NCI-H128 (cell line): ENCODE results near the gene NTM.
"Not testable (repeated sequence)": the region's sequence is repeated elsewhere in the genome, so short reads cannot be mapped to it uniquely, and the experiment has no call there.

ENCODE experiments used
- DNase-seq: peaks from one replicate; lab custom pipeline; 2025; ENCODE audit not compliant: unreplicated experiment; lab: John Stamatoyannopoulos, UW

NTM gene

DNA sequence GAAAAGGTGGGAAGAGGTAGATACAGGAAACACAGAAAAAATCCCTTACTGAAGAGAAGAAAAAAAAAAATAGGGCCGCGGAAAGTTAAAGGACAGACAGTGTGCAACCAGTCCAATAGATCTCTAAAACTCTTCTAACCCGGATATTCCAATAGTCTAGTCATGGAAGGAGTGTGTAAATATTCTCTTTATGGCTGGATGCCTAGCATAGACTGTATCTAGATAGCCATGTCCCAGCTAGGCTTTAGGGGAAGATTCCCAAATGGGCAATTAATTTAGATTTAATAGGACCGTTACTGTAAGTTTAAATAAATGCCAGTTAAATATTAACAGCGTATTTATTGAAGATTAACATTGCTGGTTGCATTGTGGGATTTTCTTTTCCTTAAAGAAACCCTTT, 532.7 kb downstream of the NTM start:
- no peak for DNase-seq

DNA sequence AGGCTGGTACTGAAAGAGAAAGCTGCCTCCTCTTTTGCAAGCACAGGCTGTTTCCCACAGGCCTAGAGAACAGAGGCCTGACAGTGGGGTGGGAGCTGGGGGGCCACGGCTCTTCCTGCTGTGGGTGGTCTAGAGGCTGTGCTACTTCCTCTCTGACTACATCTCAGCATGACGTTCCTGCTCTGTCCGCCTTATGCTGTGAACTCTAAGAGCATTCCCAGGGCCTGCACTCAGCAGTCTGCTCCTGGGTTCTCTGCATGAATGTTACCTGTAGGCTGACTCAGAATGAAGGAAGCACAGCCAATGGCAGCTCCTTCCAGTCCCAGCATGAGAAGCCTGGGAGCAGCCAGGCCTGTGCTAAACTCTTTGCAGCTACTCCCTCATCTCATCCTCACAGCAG, 534.3 kb downstream of the NTM start:
- no peak for DNase-seq

DNA sequence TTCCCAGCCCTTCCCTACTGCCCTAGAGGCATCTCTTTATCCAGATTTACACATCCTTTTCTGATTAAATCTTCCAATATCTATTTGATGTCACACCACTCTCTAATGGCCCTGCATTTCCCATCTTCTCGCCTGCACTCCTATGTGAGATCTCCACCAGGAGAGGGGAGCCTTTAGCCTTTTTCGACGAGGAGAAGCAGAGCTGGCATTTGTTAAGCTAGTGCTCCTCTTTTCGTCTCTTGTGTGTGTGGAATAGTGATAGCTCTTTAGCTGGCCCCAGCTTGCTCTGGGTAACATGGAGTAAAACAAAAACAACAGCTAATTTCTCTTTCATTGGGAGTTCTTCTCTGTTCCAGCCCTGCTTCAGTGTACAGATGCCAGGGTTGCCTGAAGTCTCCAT, 536.5 kb downstream of the NTM start:
- DNase-seq, result no peak

DNA sequence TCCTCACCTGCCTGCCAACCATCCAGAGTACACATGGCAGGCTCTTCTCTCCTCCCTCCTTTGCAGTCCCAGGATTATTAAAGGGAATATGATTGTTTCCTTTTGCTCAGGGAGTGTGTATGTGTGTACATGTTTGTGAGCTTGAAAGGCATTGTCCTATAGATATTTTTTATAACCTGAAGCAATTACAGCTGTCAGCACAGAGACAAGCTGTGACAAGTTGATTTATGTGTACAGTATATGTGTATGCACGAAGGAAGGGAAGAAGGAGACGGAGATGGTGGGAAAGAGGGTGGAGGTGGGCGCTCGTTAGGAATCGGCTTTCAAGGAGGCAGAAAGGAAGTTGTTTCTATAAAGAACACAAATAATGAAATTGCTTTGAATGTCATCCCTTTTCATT, 537.0 kb downstream of the NTM start:
- no peak for DNase-seq

DNA sequence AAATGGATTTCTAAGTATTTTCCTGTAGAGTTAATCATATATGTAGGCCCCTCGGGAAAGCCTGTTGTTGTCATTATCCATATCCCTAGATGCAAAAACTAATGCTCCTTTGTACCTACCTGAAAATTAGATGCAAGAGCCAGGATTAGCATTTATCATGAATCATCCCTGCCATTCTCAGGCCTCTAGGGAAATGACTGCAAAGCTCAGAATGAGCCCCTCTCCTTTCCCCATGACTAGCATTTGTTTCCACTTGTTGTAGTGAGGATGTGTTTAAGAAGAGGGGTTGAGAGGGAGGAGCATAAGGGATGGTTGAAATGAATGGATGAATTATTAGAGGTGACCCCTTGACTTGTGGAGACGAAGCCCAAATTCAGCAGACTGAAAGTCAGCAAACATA, 537.9 kb downstream of the NTM start:
- DNase-seq, result no peak

DNA sequence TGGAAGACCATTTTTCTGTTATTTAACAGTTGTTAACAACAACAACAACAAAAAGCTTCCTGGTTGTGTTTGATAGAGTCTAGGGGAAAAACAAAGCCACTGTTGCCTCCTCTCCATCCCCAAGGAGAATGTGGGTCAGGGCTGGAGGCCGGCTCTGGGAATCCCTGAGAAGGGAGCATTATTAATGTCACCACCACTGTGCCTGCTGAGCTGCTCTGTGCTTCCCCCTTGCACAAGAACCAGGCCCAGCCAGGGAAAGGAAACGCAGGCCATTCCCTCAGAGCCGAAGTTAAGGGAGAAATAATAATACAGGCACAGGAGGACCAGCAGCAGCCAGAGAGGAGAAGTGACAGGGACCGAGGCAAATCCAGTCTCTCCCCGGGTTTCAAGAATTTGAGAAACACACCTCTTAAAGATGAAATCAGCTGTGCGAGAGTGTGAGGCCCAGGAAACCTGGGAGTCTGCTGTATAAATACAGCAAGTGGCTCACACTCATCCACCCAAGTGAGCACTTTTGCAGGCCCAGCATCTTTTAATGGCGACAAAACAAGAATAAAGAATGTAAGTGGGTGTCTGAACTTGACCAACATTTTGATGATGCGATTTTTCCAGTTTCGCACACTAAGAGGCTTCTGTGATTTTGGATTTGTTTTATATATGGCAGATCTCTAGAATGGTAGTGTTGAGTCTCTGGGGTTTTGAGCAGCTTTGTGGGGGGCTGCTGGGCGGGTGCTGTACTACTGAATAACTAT, 539.2 kb downstream of the NTM start:
- DNase-seq, result no peak

DNA sequence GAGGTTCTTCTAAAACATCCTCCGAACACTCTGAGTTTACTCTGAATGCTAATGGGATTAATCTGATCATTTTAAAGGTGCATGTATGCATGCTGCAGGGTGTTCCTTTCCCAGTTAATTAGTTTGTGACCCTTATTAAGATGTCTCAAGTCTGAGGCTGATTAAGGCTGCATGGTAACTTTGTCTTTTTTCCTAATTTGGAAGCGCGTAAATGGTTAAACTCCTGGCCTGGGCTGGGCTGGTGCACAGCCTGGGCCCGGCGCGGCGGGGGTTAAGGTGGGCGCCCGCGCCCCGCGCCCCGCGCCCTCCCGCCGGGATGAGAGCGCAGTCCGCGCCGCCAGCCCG, 539.7 kb downstream of the NTM start:
- DNase-seq, result no peak

DNA sequence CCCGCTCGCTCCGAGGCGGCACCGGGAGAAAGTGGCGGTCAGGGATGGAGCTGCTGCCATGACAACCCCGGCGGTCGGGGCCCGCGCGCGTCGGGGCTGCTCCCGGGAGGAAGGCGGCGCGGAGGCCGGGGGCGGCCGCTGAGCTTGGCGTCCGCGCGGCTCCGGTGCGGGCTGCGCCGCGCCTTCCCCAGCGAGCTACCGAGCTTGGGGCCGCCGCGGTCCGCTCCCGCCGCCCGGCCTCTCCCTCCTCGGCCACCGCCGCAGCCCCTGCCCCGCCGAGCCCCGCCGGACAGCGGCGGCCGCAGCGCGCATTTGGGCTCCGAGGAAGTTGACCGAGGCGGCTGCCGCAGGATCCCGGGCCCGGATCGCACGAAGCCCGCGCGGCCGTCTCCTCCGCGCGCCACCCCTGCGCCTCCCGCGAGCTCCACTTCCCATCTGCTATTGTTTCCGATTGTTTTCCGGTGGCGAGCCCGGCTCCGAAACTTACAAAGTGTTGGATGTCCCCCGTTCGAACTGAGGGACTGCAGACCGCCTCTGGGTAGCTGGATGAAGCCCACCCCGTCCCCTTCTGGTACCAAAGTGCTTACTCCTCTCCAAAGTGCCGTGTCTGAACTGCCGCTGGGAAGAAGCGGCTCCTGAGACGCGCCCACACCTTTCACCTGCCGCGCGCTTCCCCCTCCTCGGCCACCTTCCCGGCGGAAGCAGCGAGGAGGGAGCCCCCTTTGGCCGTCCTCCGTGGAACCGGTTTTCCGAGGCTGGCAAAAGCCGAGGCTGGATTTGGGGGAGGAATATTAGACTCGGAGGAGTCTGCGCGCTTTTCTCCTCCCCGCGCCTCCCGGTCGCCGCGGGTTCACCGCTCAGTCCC, 540.3 kb downstream of the NTM start:
- DNase-seq, result no peak

DNA sequence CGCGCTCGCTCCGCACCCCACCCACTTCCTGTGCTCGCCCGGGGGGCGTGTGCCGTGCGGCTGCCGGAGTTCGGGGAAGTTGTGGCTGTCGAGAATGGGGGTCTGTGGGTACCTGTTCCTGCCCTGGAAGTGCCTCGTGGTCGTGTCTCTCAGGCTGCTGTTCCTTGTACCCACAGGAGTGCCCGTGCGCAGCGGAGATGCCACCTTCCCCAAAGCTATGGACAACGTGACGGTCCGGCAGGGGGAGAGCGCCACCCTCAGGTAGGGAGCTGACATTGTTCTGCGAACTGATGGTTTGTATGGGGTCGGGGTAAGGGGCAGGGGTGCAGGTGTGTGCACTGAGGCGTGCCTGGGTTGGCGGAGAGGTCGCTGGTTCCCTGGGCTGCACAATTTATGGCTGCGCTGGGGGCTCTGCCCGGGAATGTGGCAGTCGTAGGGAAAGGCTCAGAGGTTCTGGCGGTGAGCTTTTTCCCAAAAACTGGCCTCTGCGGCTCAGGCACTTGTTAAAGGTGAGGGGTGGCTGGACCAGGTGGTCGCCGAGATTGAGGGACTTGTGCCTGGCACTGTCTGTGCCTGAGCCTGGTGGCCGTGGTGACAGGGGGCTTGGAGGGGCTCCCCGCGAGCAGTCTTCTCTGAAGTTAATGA, 541.1 kb downstream of the NTM start:
- DNase-seq, result not testable (repeated sequence)

DNA sequence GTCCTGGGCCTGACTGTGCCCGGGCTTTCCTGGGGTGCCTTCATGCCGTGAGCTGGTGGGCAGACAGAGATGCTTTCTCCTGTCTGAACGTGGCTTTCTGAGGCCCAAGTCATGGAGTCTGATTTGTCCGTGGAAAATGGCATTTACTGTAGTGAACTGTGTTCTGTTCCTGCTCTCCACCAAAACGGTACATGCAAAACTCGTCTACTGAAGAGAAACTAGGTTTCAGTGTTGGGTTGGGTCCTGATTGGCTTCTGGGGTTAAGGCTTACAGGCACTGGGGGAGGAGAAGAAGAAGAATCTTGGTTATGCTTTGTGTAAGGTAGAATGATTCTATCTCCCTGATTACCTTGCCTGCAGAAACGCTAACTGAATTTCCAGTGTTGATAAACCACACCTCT, 541.7 kb downstream of the NTM start:
- no peak for DNase-seq

DNA sequence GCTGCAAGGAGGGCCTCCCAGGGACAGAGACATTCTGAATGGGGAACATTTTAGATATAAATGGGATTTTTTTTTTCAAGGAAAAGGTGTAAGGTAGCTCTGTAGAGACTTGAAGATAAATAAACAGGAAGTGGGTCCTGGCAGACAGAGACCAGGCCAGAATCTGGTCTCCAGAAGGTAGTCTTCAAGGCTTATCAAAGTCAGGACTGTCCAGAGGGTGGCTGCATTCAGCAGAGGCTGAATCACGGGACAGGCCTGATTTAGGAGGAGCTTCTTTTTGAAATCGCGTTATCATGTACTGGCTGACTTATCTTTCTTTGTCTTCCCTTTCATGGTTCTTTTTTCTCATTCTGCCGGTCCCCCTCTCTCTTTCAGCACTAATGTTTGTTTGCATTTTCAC, 542.9 kb downstream of the NTM start:
- no peak for DNase-seq

DNA sequence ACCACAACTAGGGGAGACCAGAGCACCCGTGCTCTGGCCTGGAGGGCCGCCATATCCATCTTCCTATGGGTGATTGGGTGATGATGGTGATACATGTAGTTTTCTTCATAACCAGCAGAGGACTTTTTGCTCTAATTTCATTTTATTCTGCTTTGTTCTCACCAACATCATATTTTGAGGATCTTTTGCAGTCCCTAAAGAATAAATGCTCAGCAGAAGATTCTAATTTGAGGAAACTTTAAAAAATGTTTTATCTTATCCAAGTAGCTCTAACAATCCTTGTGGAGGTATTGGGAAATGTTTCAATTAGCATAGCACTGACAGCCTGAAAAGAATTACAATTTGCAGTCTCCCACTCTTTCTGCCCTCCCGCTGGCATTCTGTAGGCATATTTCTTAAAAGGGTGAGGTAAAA, 544.0 kb downstream of the NTM start:
- DNase-seq, result no peak

DNA sequence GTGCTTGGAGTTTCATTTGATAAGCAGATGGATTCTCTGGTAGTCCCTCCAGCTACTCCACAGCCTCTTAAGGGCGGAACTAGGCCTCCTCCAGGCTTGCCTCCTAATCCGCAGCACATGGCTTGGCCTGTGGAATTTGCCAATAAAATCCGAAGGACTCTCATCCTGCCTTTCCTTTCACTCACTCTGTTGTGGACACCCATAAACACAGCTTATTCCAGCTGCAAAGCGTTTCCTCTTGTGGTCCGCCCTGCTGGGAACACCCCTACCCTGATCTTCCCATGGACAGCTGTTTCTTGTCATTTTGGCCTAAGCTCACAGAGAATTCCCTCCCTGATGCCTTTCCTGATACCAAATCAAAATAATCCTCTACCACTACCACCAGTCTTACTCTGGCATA, 546.2 kb downstream of the NTM start:
- no peak for DNase-seq

DNA sequence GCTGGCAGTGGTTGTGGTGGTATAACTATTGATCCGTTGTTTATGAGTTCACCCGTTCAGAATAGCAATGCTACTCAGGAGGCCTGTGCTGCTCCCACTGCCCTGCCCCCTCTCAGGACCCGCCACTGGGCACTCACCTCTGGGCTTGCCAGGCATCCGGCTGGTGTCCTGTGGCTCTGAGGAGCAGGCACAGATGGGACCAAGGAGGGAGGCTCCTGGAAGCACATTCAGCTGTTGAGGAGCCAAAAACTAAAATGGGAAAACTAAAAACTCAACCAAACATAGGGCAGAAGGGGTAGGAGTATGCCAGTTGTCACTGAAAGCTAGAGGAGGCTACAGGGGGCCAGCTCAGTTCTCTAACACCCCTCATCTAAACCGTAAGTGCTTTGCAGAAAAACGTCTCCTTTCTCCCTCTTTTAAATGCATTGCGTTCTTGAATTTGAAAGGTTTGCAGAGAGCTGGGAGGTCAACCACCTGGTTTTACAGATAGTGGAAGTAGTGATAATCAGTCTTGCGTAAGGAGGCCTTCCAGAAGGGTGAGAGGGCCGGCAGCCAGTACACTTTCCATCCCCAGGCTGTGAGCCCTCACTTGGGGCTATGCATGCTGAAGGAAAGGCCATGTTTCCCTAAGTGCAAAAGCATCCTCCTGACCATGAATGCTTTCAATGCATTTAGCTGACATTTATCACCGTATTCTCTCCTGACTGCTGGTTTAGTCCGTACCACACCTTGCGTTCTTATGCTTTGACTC, 547.4 kb downstream of the NTM start:
- DNase-seq, result no peak

DNA sequence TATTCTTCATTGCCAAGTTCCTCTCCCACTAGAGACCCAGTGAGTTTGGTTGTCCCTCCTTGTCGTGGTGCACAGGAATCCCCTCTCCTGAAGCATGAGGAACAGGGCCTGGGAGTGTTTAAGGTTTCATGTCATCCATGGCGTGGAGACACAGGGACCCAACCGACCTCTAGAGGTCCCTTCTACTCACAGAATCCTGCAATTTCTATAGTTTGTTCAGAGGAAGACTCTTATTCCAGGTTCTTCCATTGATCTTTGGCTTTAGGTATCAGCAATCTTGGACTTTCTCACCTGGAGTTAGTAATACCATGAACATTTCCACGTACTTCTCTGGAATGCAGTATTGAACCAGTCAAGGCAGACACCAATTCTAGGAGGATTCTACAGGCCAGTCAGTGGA, 548.2 kb downstream of the NTM start:
- DNase-seq, result no peak

DNA sequence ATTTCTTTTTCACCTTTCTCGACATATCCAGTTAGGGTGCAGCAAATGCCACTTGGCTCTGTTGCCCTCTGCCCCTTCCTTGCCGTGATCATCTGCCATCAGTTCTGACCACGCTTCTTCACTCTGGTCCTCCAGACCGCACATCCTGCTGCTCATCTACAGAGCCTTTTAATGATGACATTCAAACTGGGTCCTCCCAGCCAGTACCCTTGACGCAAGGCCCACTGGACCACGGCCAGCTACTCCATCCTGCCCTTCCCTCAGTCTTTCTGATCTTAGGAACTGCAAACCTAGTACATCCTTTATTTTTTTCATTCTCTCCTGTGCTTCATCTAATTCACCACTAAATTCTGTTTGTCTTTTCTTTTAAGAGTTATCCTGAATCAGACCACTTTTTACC, 551.8 kb downstream of the NTM start:
- DNase-seq, result no peak

DNA sequence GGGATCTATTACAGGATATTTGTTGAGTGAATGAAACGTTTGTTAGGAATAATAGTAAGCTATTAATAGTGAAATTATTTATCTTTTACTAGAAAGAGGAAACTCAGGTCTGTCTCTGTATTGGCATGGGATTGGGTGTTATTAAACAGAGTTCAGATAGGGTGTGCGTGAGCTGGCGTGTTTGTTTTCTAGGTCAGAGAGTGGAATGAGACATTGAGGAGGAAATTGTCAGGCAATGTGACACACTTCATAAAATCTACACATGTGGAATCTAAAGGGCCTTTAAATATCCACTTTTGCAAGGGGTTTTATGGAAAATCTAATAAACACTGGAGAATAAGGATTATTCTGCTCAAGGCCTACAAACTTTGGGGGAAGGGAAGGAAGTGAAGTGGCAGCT, 552.9 kb downstream of the NTM start:
- DNase-seq, result no peak

DNA sequence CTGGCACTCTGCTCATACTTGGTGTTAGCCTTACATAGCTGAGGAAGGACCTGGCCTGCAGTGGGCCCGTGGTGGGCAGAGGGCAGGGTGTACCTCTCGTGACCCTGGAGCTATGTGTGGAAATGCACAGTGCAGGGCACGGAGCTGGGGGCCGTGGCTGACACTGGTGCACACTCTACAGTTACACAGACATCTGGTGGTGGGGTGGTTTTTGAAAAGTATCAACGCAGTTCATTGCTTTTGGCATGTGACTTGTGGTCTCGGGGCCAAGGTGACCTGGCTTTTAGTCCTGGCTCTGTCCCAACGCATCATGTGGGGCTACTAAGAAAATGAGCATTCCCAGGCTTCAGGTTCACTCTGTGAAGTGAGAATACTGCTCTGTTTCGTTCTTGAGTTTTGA, 553.6 kb downstream of the NTM start:
- DNase-seq, result no peak

DNA sequence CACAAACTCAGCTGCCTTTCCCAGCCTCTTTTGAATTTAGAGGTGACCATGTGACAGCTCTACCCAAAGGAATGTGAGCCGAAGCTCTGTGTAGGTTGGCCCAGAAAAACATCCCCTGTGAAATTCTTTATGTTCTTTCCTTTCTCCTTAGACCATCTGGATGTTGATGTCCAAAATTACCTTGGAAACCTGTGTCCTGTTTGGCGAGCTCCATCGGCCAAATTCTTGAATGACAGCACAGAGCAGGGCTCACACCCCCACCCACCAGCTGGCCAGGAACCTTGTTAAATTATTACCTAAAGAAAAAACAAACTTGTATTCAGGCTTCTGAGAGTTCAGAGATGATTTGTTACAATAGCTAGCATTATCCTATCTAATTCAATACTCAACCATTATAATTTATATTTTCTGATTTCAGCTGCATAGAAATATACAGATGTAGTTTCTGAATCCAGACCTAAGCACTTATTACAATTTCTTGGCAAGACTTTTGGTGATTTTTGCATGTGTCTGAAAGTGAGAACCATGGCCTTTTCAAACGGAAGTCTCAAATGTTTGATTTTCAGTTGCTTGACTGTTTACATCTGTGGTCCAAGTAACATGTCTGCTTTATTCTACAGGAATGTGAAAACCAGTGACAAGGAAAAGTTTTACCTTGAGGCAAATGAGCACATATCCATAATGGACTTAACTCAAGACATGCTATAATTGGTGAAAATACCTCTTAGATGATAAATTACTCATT, 554.2 kb downstream of the NTM start:
- DNase-seq, result no peak

DNA sequence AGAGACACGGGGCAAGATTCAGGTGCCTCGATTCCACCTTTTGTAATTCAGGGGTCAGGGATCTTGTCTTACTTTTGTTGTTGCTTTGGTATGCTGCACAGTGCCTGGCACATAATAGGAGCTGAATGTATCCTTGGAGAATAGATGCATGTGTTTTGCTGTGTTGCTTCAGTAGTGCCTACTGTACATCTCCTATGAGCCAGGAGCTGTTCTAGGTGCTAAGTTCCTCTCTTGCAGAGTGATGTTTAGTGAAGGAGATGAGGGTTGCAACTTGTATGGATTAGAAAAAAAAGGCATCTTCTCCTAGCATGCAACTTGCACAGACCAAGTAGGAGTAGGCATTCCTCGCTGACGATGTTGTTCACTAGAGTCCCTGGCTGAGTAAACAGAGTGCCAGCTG, 555.4 kb downstream of the NTM start:
- DNase-seq, result no peak

DNA sequence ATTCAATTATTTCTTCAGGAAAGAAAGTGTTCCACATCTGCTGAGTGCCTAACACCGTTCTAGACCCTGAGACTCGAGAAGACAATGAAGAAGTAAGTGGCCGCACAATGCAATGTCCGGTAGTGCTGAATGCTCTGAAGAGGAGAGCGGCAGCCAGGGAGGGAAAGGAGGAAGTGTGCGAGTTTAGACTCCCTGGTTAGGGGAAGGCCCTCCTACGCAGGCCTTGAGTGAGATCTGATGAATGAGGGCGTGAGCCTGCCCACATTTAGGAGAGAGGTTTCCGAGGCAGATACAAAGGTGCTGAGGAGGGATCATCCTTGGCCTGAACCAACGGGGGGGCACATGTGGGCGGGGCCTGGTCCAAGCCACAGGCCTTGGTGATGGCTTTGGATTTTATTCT, 558.6 kb downstream of the NTM start:
- no peak for DNase-seq
